Stimulated activated CD4-positive, alpha-beta T cell treated with anti-CD3 and anti-CD28 coated beads, Interleukin-12 subunit alpha, Interleukin-12 subunit beta, amount 100 ng/mL, for 4 hours (primary cell): ENCODE data around the gene EPN2.

ENCODE experiments used
- DNase-seq: peaks from one replicate; pipeline ENCODE4 v3.0.0-alpha.2; 2020

Gene EPN2

DNA sequence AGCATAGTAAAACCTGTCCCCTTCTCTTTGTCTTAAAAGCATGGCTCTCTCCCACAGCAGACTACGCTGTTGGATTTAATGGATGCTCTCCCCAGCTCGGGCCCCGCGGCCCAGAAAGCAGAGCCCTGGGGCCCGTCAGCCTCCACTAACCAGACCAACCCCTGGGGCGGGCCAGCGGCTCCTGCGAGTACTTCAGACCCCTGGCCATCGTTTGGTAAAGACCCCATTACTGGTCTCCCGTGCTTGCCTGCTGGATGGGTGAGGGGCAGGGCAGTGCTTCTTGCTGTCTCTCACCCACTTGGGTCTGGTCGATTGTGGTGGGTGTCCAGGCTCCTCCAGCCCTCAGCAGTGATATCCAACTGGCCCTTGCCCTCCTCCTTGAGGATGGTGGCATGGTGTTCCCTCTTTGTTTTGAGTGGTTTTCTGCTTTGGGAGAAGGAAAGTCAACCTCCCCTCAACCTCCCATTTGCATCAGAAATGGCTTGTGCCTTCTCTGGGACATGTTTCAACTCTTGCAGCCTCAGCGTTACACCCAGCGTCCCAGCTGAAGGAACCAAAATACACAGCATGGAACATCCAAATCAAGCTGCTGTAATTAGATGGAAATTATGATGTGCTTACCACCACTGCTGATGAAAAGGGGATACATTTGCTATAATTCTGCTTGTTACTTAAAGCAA, 76.0 kb downstream of the EPN2 start:
- DNase-seq: no peak

DNA sequence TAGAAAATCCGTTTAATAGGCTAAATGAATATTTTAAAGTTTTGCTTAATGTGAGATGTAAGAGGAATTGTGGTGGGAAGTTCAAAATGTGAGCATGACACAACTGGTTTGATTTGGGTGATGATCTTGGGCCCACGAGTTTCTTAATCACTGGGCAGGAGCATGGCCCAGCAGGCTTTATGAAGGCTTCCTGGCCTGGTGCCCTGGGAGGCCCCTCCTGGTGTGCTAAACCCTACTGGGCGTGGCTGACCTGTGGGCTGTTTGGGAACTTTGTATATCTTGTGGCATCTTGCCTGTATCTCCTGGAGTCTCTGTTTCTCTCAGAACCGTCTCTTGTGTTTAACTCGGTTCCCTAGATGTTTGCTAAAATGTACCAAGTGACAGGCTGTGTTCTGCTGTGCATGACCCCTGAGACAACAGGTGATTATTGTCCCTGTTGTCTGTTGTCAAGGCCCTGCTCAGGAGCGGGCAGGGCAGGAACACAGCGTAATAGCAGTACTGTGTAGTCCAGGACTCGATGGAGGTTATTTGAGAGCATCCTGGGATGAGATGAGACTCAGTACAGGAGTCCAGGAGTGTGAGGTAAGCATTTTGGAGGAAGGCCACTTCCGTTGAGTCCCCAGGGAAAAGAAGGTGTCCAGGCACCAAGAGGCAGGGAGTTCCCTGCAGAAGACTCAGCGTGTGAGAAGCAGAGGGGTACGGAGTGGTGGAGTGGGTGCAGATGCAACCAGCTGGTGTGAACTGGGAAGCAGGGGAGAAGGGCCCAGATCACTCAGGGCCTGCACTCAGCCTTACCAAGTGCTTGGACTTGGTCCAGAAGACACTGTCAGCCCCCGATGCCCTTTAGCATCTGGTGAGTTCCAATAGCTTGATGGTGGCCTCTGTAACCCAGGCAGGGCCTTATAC, 76.8 kb downstream of the EPN2 start:
- no peak for DNase-seq

GRCh38 chr17:19315104-19315503, 77.9 kb downstream of the EPN2 start:
- no peak for DNase-seq

DNA sequence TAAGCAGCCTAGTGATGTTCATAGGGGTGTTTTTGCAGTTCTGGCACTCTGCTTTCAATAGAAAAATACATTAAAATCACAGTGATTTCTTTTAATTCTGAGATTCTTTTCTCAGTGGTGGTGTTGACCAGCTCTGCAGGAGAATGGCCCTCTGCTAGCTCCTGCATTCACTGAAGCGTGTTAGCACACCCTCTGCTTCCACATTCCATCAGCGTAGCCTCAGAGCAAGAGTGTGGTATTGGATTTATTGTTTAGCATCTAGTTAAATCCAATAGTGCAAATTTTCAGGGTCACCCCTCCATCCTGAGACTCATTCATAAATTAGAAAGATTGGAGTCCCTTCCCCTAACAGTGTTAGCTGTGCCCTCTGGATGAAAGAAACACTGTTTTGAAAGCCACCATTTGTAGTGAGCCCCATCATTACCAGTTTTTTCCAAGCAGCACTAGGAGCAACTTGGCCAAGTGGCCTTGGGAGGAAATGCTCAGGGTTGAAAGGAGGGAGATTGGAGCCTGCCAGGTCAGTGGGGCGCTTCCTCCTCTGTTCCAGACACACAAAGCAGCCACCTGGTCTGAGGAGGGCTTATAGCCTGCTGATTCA, 79.7 kb downstream of the EPN2 start:
- DNase-seq: no peak

- no peak for DNase-seq
These were observed 80.4 kb downstream of the EPN2 start for GRCh38 chr17:19317359-19318095.

DNA sequence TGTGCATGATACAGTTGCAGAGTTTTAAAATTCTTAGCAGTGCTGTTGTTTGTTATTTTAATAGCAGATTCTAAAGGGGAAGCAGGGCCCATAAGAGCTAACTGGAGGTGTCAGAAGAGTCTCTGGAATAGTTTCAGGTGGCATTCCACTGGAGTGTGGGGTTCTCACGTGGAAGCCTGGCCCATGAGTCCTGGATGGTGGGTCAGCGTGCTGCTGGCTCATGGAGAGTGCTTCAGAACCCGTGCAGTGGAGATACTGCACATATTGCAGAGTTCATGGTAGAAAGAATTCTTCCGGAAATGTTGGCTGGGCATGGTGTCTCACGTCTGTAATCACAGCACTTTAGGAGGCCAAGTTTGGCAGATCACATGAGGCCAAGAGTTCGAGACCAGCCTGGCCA, 81.4 kb downstream of the EPN2 start:
- no peak for DNase-seq

- no peak for DNase-seq
These were observed 82.8 kb downstream of the EPN2 start for GRCh38 chr17:19319771-19320505.

DNA sequence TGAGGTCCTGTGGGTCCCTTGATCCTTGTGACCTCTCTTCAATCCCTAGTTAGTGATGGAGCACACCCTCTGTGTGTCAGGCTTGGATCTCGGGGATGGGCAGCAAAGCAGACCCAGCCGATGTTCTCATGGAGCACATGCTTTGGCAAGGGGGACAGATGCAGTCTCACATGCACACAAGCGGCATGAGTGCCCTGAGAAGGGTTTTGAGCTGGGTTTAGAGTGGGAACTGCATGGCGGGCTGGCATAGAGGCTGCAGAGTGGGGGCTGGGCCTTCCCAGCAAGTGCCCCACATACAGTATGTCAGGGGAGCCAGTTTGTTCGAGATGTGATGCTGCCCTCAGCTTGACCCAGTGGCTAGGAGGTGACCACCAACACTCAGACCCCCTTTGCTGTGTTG, 83.7 kb downstream of the EPN2 start:
- no peak for DNase-seq

DNA sequence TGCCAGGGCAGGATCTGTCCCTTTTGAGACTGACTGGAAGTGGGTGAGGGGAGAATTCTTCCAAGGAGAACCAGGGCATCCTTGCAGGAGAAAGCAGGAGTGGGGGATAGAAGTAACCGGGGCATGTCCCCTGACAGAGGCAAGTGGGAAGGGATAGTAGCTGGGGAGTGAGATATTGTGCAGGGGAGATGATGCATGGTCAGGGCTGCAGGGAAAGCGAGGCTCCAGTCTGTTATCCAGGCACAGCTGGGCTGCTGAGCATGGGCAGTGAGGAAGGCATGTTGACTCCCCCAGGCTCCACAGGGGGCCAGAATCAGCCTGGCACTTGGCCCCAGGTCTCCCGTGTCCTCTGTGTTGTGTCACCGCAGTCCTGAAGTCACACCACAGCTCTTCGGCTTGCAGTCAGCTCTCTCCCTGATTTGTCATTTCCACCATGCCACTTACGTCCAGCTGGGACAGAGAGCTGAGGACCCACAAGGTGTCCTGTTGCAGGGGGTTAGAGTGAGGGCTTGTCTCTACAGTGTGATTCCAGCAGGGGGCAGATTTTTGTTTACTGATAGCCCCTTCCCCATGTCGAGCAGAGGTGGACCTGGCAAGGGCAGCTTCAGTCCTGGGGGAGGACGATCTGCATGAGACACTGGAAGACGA, 84.4 kb downstream of the EPN2 start:
- DNase-seq: no peak

- DNase-seq: no peak
These were observed 85.0 kb downstream of the EPN2 start for GRCh38 chr17:19322129-19322505.

DNA sequence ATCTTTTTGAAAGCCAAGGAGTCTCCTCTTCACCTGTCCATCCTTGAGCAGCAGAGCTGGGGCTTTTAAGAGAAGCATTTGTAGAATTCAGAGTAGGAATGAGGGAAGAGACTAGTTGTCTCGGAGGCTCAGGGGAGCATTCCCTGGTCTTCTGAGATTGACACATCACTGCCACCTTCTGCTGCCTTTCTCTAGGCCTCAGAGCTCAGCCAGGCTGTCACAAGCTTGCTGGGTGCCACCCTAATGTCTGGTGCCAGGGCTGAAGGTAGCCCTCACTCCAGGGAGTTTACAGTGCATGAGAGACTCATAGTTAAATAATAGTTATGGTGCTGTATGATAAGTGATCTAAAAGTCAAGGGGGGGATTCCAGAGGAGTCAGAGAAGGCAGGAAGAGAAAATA, 85.7 kb downstream of the EPN2 start:
- no peak for DNase-seq

GRCh38 chr17:19325542-19325941, 88.4 kb downstream of the EPN2 start:
- DNase-seq: no peak

GRCh38 chr17:19327031-19327783, 90.0 kb downstream of the EPN2 start:
- no peak for DNase-seq

- DNase-seq: no peak
These were observed 91.4 kb downstream of the EPN2 start for GRCh38 chr17:19328441-19329061.

DNA sequence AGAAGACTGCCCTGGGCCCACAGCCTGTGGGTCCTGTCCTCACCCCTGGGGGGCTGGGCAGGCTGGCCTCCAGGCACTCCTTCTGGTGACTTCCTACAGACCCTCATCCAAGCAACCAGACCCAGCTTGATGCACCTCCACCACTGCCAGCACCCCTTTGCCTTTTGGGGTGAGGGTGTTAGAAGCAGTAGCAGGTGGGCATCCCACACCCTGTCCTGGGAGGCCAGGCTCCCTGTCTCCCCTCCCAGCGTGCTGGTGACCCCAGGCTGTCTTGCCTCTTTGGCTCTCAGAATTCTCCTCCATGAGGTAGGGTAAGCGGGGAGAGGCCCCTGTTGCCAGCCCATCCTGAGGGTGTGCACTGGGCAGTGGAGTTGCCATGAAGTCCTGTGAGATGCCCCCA, 92.0 kb downstream of the EPN2 start:
- no peak for DNase-seq

- no peak for DNase-seq
These were observed 92.7 kb downstream of the EPN2 start for GRCh38 chr17:19329839-19330238.

GRCh38 chr17:19330271-19330670, 93.1 kb downstream of the EPN2 start:
- no peak for DNase-seq

- no peak for DNase-seq
These were observed 94.0 kb downstream of the EPN2 start for GRCh38 chr17:19331134-19331533.

- no peak for DNase-seq
These were observed 94.5 kb downstream of the EPN2 start for GRCh38 chr17:19331543-19332245.
